HL-60 (cell line): ENCODE results near the gene WBP2.
"Not testable (repeated sequence)": the region's sequence is repeated elsewhere in the genome, so short reads cannot be mapped to it uniquely, and the experiment has no call there.

Experiments
- DNase-seq, 2 experiments: peaks; one replicate each; pipeline ENCODE4 v3.0.0-alpha.2; 2010 to 2020; ENCODE audit warnings: low read depth in 1 of 2, low spot score in 1 of 2
- H3K27ac ChIP-seq: fragments of 250-450 bp; sonication (Bioruptor Pico); replicated peaks from 2 replicates; pipeline ENCODE4 v1.5.1; 2020; ENCODE audit warnings: mild to moderate bottlenecking, moderate library complexity
- H3K27me3 ChIP-seq: fragments of 250-450 bp; sonication (Bioruptor Pico); 2 replicates; pipeline ENCODE4 v1.5.1; 2021; ENCODE audit warnings: mild to moderate bottlenecking, moderate library complexity; ENCODE audit not compliant: insufficient read depth, poor library complexity, severe bottlenecking
- H3K4me3 ChIP-seq: replicated peaks from 2 replicates; pipeline ENCODE4 v1.5.1; 2011; ENCODE audit warnings: mild to moderate bottlenecking, control low read depth, low read length; ENCODE audit not compliant: insufficient read depth
- CTCF ChIP-seq: IDR thresholded peaks from one replicate; pipeline ENCODE4 v1.5.1; 2011; ENCODE audit warnings: low read length, control low read depth, inconsistent platforms; ENCODE audit not compliant: insufficient read depth
- GABPA ChIP-seq: IDR thresholded peaks from 2 replicates; pipeline ENCODE4 v1.6.1; 2012; ENCODE audit warnings: low read depth
- POLR2AphosphoS5 ChIP-seq: IDR thresholded peaks from 2 replicates; pipeline ENCODE4 v1.6.1; 2012; ENCODE audit warnings: low read depth
- REST ChIP-seq: IDR thresholded peaks from 2 replicates; pipeline ENCODE4 v1.6.1; 2012; ENCODE audit warnings: low read depth; ENCODE audit not compliant: insufficient replicate concordance
- SPI1 ChIP-seq: IDR thresholded peaks from 2 replicates; pipeline ENCODE4 v1.6.1; 2012; ENCODE audit warnings: low read depth, mild to moderate bottlenecking, borderline replicate concordance

WBP2 gene

GRCh38 chr17:75813081-75814020, 41.8 kb downstream of the WBP2 start:
- DNase-seq: no peak
- TF ChIP-seq CTCF: no peak
- TF ChIP-seq SPI1: no peak
- TF ChIP-seq REST: no peak
- TF ChIP-seq GABPA: no peak
- no peak for TF ChIP-seq POLR2AphosphoS5
- no peak overlapping the region for H3K27ac ChIP-seq

GRCh38 chr17:75812096-75813013, 42.8 kb downstream of the WBP2 start:
- no peaks in the 10 kb centered on the region for H3K27me3 ChIP-seq
- TF ChIP-seq CTCF (no peak), REST (no peak), GABPA (no peak), SPI1 (no peak), POLR2AphosphoS5 (no peak)
- no peak overlapping the region for H3K27ac ChIP-seq
- no peak overlapping the region for H3K4me3 ChIP-seq
- no peak for DNase-seq

More at GRCh38 chr17:75813081-75814020, 41.8 kb downstream of the WBP2 start:
- H3K4me3 ChIP-seq: no peak overlapping the region
- no peaks in the 10 kb centered on the region for H3K27me3 ChIP-seq

GRCh38 chr17:75811174-75811573, 44.0 kb downstream of the WBP2 start:
- Histone ChIP-seq H3K27me3 (no peaks in the 10 kb centered on the region), H3K27ac (no peak overlapping the region), H3K4me3 (no peak overlapping the region)
- TF ChIP-seq POLR2AphosphoS5: no peak
- no peak for TF ChIP-seq GABPA
- TF ChIP-seq CTCF: no peak
- TF ChIP-seq REST: no peak
- no peak for TF ChIP-seq SPI1
- DNase-seq: no peak

GRCh38 chr17:75810756-75811155, 44.4 kb downstream of the WBP2 start:
- DNase-seq, H3K27ac ChIP-seq, H3K27me3 ChIP-seq, H3K4me3 ChIP-seq: not testable (repeated sequence)
